Liver (tissue), 9 donors: ENCODE measurements around the gene AKT3. TPM values are rescaled to one million over a fixed set of nuclear protein-coding genes. Genes with fewer than 3 reads are reported as not detected.

Source experiments
- DNase-seq: peaks from one replicate; pipeline ENCODE4 v3.0.0-alpha.2; 2017; ENCODE audit warnings: low spot score
- H3K27ac ChIP-seq, 2 donors: one replicate each; pipeline ENCODE4 v1.7.0; 2013; ENCODE audit warnings: inconsistent platforms in 2 of 2, low read length in 2 of 2, control low read depth in 1 of 2, low read depth in 1 of 2, mild to moderate bottlenecking in 1 of 2
- H3K27me3 ChIP-seq, 4 donors: one replicate each; pipeline versions ENCODE4 v1.6.1 to v1.7.0; 2013; ENCODE audit warnings: low read length in 3 of 4, inconsistent platforms in 1 of 4, mild to moderate bottlenecking in 1 of 4, moderate library complexity in 1 of 4; ENCODE audit not compliant: control insufficient read depth in 4 of 4, insufficient read depth in 4 of 4
- H3K36me3 ChIP-seq, 4 donors: one replicate each; pipeline versions ENCODE4 v1.6.1 to v1.7.0; 2013; ENCODE audit warnings: low read length in 3 of 4, mild to moderate bottlenecking in 3 of 4, low read depth in 1 of 4, moderate library complexity in 1 of 4; ENCODE audit not compliant: control insufficient read depth in 4 of 4, insufficient read depth in 3 of 4
- H3K4me1 ChIP-seq, 4 donors: one replicate each; pipeline versions ENCODE4 v1.6.1 to v1.7.0; 2013; ENCODE audit warnings: low read length in 3 of 4, mild to moderate bottlenecking in 3 of 4, moderate library complexity in 1 of 4; ENCODE audit not compliant: control insufficient read depth in 4 of 4, insufficient read depth in 4 of 4
- H3K4me3 ChIP-seq, 3 donors: one replicate each; pipeline versions ENCODE4 v1.6.1 to v1.7.0; 2013; ENCODE audit warnings: low read length in 3 of 3, control low read depth in 1 of 3, low read depth in 1 of 3, mild to moderate bottlenecking in 1 of 3
- H3K9ac ChIP-seq, 2 donors: one replicate each; pipeline ENCODE4 v1.7.0; 2013; ENCODE audit warnings: low read length in 2 of 2, mild to moderate bottlenecking in 2 of 2, moderate library complexity in 2 of 2, control low read depth in 1 of 2, low read depth in 1 of 2
- H3K9me3 ChIP-seq, 4 donors: one replicate each; pipeline versions ENCODE4 v1.6.1 to v1.7.0; 2013; ENCODE audit warnings: low read length in 3 of 4; ENCODE audit not compliant: control insufficient read depth in 4 of 4
- EGR1 ChIP-seq, 2 donors: IDR thresholded peaks; 2 replicates each; pipeline ENCODE4 v1.6.1; 2016 to 2018; ENCODE audit warnings: antibody characterized with exemption in 2 of 2, low read depth in 2 of 2
- FOXA1 ChIP-seq: IDR thresholded peaks from 2 replicates; pipeline ENCODE4 v1.6.1; 2016; ENCODE audit warnings: antibody characterized with exemption
- FOXA2 ChIP-seq: IDR thresholded peaks from 2 replicates; pipeline ENCODE4 v1.6.1; 2016; ENCODE audit warnings: antibody characterized with exemption
- GABPA ChIP-seq, 2 donors: IDR thresholded peaks in 1 of 2; conservative IDR thresholded peaks in 1 of 2; 2 replicates each; pipeline ENCODE4 v1.6.1; 2016; ENCODE audit warnings: antibody characterized with exemption in 2 of 2, mild to moderate bottlenecking in 1 of 2, moderate library complexity in 1 of 2
- HNF4A ChIP-seq, 2 donors: conservative IDR thresholded peaks; 2 replicates each; pipeline ENCODE4 v1.6.1; 2016; ENCODE audit warnings: antibody characterized with exemption in 2 of 2, mild to moderate bottlenecking in 2 of 2
- HNF4G ChIP-seq: IDR thresholded peaks from 2 replicates; pipeline ENCODE4 v1.6.1; 2016; ENCODE audit warnings: antibody characterized with exemption
- JUND ChIP-seq, 2 donors: IDR thresholded peaks; 2 replicates each; pipeline ENCODE4 v1.6.1; 2016; ENCODE audit warnings: antibody characterized with exemption in 2 of 2
- NR2F2 ChIP-seq: IDR thresholded peaks from 2 replicates; pipeline ENCODE4 v1.6.1; 2016; ENCODE audit warnings: antibody characterized with exemption
- RAD21 ChIP-seq, 2 donors: IDR thresholded peaks; 2 replicates each; pipeline ENCODE4 v1.6.1; 2016; ENCODE audit warnings: antibody characterized with exemption in 2 of 2, mild to moderate bottlenecking in 2 of 2
- RXRA ChIP-seq, 2 donors: IDR thresholded peaks; 2 replicates each; pipeline ENCODE4 v1.6.1; 2017 to 2018; ENCODE audit warnings: antibody characterized with exemption in 2 of 2, mild to moderate bottlenecking in 1 of 2
- SP1 ChIP-seq: IDR thresholded peaks from 2 replicates; pipeline ENCODE4 v1.6.1; 2018; ENCODE audit warnings: antibody characterized with exemption, mild to moderate bottlenecking
- TAF1 ChIP-seq: conservative IDR thresholded peaks from 2 replicates; pipeline ENCODE4 v1.6.1; 2016; ENCODE audit warnings: antibody characterized with exemption, mild to moderate bottlenecking
- YY1 ChIP-seq: IDR thresholded peaks from 2 replicates; pipeline ENCODE4 v1.6.1; 2016; ENCODE audit warnings: antibody characterized with exemption, mild to moderate bottlenecking
- WGBS: extraction: QIAGEN DNeasy Blood & Tissue Kit; methylation state at CpG from one replicate; pipeline ENCODE4 v1.1.7; 2013; 5-methylcytosine and 5-hydroxymethylcytosine counted together
- polyA plus RNA-seq, 2 donors: library from polyadenylated mRNA; stranded (reverse) in 1 of 2; unstranded in 1 of 2; fragments of 200-250 nt in 1 of 2; fragments of >200 nt in 1 of 2; fragmentation: Nextera tagmentation in 1 of 2; extraction: Ambion mirVana in 1 of 2; gene quantifications; one replicate each; pipeline versions ENCODE4 v1.2.1 to v1.2.3, GENCODE V29; 2013 to 2015
- total RNA-seq, 2 donors: library from RNA; depleted of rRNA; stranded (reverse); fragments of >200 nt; gene quantifications; one replicate each; pipeline ENCODE4 v1.2.3, GENCODE V29; 2014
- TF ChIP-seq, protein P1 (sequence below): IDR thresholded peaks from 2 replicates; pipeline ENCODE4 v1.6.1; 2016; ENCODE audit warnings: antibody characterized with exemption
- TF ChIP-seq, protein P2 (sequence below): IDR thresholded peaks from 2 replicates; pipeline ENCODE4 v1.6.1; 2016; ENCODE audit warnings: antibody characterized with exemption, mild to moderate bottlenecking
- TF ChIP-seq, protein P3 (sequence below): IDR thresholded peaks from 2 replicates; pipeline ENCODE4 v1.6.1; 2016; ENCODE audit warnings: antibody characterized with exemption
- TF ChIP-seq, protein P4 (sequence below): fragments of 150-350 bp; IDR thresholded peaks from 2 replicates; pipeline ENCODE4 v1.5.1; 2017; ENCODE audit warnings: improper control_type of control experiment, low read depth, low read length; ENCODE audit not compliant: missing input control
- TF ChIP-seq, protein P5 (sequence below): IDR thresholded peaks from 2 replicates; pipeline ENCODE4 v1.6.1; 2016; ENCODE audit warnings: antibody characterized with exemption
- donor health status: healthy.
- donor health status: healthy.
- donor health status: healthy.
- donor health status: healthy.
- donor health status: healthy.

AKT3 gene
- total and polyA plus RNA-seq, 4 donors: 1.7 to 7.6 (median 2.8) TPM

DNA sequence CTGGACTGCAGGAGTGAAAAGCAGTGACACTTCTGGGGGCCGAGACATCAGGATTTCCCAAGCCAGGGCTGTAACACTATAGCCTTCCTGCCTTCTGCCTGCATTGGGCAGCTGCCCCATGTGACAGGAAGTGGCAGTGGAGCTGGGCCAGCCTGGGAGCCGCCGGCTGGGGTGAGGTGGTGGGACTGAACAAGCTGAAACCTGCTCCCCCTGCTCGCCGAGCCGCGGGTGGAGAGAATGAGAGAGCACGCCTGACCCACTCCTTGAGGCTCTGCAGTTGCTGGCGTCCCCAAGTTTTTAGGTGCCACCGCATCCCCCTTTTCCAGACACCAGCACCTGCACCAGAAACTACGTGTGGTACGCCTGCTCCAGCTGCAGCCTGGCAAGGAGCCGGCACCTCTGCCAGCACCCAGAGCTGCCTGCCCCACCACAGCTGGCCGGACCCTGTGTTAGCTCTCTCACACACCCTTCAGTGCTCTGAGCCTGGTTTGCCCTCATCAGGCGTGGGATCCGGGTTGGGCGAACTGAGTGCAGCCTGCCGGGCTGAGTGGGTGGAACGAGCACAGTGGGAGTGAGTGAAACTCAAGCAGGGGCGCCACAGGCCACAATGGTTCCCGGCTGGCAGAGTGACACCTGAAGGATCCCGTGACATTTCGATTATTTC, 119.4 kb downstream of the AKT3 start:
- H3K4me1 ChIP-seq: peaks cover 0 to 16% (median 9%) of the 10 kb centered on the region in 4 donors
- H3K4me3 ChIP-seq: no peak overlapping the region
- TF ChIP-seq, protein P1, sequence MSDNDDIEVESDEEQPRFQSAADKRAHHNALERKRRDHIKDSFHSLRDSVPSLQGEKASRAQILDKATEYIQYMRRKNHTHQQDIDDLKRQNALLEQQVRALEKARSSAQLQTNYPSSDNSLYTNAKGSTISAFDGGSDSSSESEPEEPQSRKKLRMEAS: no peak
- no peak for TF ChIP-seq FOXA2
- TF ChIP-seq, protein P2, sequence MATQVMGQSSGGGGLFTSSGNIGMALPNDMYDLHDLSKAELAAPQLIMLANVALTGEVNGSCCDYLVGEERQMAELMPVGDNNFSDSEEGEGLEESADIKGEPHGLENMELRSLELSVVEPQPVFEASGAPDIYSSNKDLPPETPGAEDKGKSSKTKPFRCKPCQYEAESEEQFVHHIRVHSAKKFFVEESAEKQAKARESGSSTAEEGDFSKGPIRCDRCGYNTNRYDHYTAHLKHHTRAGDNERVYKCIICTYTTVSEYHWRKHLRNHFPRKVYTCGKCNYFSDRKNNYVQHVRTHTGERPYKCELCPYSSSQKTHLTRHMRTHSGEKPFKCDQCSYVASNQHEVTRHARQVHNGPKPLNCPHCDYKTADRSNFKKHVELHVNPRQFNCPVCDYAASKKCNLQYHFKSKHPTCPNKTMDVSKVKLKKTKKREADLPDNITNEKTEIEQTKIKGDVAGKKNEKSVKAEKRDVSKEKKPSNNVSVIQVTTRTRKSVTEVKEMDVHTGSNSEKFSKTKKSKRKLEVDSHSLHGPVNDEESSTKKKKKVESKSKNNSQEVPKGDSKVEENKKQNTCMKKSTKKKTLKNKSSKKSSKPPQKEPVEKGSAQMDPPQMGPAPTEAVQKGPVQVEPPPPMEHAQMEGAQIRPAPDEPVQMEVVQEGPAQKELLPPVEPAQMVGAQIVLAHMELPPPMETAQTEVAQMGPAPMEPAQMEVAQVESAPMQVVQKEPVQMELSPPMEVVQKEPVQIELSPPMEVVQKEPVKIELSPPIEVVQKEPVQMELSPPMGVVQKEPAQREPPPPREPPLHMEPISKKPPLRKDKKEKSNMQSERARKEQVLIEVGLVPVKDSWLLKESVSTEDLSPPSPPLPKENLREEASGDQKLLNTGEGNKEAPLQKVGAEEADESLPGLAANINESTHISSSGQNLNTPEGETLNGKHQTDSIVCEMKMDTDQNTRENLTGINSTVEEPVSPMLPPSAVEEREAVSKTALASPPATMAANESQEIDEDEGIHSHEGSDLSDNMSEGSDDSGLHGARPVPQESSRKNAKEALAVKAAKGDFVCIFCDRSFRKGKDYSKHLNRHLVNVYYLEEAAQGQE: no peak
- TF ChIP-seq NR2F2: no peak
- H3K9ac ChIP-seq: no peak overlapping the region
- DNase-seq: no peak
- H3K36me3 ChIP-seq: no peaks in the 10 kb centered on the region
- H3K9me3 ChIP-seq: no peaks in the 10 kb centered on the region
- 93% methylated on average over 23 of the region's 23 CpGs for WGBS
- H3K27me3 ChIP-seq: no peaks in the 10 kb centered on the region
- peak overlapping the region; percentile 51 to 52 for H3K27ac ChIP-seq

DNA sequence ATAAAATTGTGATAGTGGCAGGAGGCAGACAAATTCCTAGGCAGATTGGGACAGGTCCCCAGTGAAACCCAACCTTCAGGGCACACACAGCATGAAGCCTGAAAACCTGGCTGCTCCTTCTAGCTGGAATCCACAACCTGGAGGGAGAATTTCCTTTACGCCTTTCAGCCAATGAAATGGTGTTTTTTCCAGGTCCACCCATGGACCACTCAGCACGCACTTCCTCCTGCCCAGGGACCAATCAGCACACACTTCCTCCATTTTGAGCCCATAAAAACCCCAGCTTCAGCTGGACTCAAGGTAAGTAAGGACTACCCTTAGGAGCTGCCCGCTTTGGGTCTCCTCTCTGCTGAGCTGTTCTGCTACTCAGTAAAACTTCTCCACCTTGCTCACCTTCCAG, 120.1 kb downstream of the AKT3 start:
- Histone ChIP-seq H3K27ac (peak overlapping the region in 1 of 2 donors; percentile 51), H3K4me1 (peaks cover 0 to 16% (median 9%) of the 10 kb centered on the region in 4 donors), H3K9ac (no peak overlapping the region), H3K4me3 (no peak overlapping the region), H3K36me3 (no peaks in the 10 kb centered on the region), H3K9me3 (no peaks in the 10 kb centered on the region), H3K27me3 (no peaks in the 10 kb centered on the region)
- DNase-seq: no peak
- no peak for TF ChIP-seq HNF4A (conservative IDR thresholded peaks at IDR 0.05)
- no peak for TF ChIP-seq FOXA1
- TF ChIP-seq, protein P3, sequence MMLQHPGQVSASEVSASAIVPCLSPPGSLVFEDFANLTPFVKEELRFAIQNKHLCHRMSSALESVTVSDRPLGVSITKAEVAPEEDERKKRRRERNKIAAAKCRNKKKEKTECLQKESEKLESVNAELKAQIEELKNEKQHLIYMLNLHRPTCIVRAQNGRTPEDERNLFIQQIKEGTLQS: no peak
- no peak for TF ChIP-seq SP1
- no peak for TF ChIP-seq JUND (IDR thresholded peaks at IDR 0.05)
- TF ChIP-seq, protein P4, sequence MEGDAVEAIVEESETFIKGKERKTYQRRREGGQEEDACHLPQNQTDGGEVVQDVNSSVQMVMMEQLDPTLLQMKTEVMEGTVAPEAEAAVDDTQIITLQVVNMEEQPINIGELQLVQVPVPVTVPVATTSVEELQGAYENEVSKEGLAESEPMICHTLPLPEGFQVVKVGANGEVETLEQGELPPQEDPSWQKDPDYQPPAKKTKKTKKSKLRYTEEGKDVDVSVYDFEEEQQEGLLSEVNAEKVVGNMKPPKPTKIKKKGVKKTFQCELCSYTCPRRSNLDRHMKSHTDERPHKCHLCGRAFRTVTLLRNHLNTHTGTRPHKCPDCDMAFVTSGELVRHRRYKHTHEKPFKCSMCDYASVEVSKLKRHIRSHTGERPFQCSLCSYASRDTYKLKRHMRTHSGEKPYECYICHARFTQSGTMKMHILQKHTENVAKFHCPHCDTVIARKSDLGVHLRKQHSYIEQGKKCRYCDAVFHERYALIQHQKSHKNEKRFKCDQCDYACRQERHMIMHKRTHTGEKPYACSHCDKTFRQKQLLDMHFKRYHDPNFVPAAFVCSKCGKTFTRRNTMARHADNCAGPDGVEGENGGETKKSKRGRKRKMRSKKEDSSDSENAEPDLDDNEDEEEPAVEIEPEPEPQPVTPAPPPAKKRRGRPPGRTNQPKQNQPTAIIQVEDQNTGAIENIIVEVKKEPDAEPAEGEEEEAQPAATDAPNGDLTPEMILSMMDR: no peak
- TF ChIP-seq YY1: no peak
- no peak for TF ChIP-seq TAF1
- TF ChIP-seq, protein P2: no peak
- TF ChIP-seq RAD21 (IDR thresholded peaks at IDR 0.05): no peak
- TF ChIP-seq, protein P5, sequence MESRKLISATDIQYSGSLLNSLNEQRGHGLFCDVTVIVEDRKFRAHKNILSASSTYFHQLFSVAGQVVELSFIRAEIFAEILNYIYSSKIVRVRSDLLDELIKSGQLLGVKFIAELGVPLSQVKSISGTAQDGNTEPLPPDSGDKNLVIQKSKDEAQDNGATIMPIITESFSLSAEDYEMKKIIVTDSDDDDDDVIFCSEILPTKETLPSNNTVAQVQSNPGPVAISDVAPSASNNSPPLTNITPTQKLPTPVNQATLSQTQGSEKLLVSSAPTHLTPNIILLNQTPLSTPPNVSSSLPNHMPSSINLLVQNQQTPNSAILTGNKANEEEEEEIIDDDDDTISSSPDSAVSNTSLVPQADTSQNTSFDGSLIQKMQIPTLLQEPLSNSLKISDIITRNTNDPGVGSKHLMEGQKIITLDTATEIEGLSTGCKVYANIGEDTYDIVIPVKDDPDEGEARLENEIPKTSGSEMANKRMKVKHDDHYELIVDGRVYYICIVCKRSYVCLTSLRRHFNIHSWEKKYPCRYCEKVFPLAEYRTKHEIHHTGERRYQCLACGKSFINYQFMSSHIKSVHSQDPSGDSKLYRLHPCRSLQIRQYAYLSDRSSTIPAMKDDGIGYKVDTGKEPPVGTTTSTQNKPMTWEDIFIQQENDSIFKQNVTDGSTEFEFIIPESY: no peak
- TF ChIP-seq GABPA (IDR thresholded peaks at IDR 0.05 in 1 of 2, conservative IDR thresholded peaks at IDR 0.05 in 1 of 2): no peak
- no peak for TF ChIP-seq RXRA (IDR thresholded peaks at IDR 0.05)
- no peak for TF ChIP-seq FOXA2
- TF ChIP-seq NR2F2: no peak
- no peak for TF ChIP-seq EGR1 (IDR thresholded peaks at IDR 0.05; ENCODE audit: low read depth in 2 of 2)
- TF ChIP-seq, protein P1: no peak
- TF ChIP-seq HNF4G: no peak
- WGBS: 97% methylated on average over 3 of the region's 3 CpGs
